NCI-H2196 (cell line): ENCODE data around the gene SMAD1.
"Not testable (repeated sequence)": the region's sequence is repeated elsewhere in the genome, so short reads cannot be mapped to it uniquely, and the experiment has no call there.

Experiments used
- DNase-seq: peaks from one replicate; lab custom pipeline; 2025; ENCODE audit not compliant: unreplicated experiment; lab: John Stamatoyannopoulos, UW

SMAD1 gene

DNA sequence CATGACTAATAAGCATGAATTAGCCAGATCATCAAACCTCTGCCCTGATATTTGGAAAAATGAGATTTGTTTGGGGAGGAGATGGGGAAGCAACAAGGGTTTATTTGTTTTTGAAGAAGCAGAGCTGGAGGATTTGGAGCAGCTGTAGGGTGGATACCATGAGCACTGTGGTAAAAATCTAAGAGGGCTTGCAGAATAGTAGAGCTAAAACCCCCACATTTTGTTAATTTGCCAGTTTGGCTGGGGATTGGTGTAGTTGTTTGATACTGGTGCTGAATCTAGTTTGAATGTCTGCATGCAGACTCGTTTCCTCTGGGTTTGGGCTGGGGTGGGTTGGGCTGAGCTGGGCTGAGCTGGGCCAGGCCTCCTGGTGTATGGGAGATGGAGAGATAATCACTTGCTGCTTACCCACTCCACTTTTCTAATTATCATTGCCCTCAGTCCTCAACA is 43.7 kb downstream of the SMAD1 start:
- no peak for DNase-seq

- DNase-seq: no peak
These were observed 46.1 kb downstream of the SMAD1 start for GRCh38 chr4:145527773-145528172.

GRCh38 chr4:145528601-145529000 is 46.9 kb downstream of the SMAD1 start:
- DNase-seq: no peak

- no peak for DNase-seq
These were observed 48.5 kb downstream of the SMAD1 start for GRCh38 chr4:145530189-145530588.

DNA sequence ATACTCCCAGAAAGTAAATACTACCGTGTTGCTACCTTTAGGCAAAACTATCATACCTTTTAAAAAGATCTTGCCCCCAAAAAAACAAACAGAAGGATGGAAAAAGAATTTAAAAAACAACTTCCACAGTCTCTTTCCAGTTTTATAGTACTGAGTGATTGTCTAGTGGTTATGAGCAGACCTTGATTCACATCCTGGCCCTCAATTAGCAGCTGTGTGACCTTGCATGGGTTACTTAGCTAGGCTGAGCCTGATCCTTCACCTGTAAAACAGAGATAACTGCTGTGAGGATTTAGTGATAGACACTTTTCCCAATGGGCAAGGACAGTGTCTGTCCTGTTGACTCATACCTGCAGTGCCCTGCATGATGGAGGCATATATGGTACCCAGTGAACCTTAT is 49.0 kb downstream of the SMAD1 start:
- no peak for DNase-seq

- no peak for DNase-seq
These were observed 49.6 kb downstream of the SMAD1 start for GRCh38 chr4:145531223-145531622.

DNA sequence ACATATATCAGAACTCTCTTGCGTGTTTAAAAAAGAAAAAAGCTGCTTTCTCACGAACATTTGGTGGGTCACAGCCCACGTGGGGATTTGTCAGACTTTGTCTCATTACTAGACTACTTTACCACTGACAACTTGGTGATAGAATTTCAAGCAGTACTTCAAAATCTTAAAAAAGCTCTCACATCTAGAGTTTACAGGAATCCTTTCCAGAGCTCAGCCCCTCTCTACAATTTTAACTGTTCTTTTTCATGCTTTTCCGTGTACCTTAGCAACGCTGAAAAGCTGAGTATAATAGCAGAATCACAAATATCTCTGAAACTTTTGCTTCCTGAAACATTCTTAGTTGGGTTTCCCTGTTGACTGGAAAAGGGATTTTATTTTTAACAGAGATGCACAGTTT is 50.2 kb downstream of the SMAD1 start:
- DNase-seq: no peak

DNA sequence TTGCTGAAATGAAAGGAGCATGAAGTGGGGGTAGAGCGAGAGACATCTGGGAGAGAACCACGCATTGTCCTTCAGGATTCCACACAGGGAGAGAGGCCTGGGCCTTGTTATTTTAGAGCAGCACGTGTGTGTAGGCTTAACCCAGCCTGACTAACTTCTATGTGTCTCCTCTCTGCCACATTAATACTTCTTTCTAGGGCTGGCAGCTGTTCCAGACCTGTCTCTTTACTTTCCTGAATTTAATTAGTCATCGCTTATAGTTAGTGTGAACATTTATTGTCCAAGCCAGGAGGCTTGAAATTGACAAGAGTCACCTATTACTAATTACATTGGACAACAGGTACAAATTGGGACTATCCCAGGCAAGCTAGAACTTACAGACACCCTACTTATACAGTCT is 51.3 kb downstream of the SMAD1 start:
- DNase-seq: no peak

DNA sequence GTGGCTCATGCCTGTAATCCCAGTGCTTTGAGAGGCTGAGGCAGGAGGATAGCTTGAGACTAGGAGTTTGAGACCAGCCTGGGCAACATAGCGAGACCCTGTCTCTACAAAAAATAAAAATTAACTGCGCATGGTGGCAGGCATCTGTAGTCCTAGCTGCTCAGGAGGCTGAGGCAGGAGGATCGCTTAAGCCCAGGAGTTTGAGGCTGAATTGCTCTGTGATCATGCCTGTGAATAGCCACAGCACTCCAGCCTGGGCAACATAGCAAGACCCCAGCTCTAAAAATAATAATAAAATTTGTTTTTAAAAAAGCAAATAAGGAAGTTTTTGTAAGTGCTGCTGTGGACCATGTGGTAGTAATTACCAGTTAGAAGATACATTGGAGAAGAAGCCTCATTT is 51.8 kb downstream of the SMAD1 start:
- DNase-seq: not testable (repeated sequence)

GRCh38 chr4:145533961-145534360 is 52.3 kb downstream of the SMAD1 start:
- no peak for DNase-seq

GRCh38 chr4:145535202-145535601 is 53.5 kb downstream of the SMAD1 start:
- no peak for DNase-seq

GRCh38 chr4:145536044-145536443 is 54.4 kb downstream of the SMAD1 start:
- DNase-seq: no peak

DNA sequence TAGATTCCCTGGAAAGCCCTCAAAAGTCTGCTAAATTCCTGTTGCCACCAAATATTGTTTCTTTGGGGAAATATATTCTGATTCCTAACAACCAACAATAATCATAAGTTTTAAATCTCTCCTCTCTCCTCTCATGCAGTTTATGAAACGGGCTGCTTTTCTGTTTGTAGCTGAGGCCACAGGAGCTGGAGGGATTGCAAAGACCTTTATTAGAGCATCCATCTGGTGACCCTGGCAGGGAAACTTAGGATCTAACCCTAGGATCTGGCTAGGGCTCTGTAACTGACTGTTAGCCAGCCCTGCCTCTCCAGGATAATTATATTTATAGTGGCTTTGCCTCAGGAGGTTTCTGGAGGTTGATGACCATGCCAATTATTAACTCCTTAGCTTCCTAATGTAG is 56.9 kb downstream of the SMAD1 start:
- DNase-seq: no peak

- no peak for DNase-seq
These were observed 58.0 kb downstream of the SMAD1 start for GRCh38 chr4:145539671-145540070.

DNA sequence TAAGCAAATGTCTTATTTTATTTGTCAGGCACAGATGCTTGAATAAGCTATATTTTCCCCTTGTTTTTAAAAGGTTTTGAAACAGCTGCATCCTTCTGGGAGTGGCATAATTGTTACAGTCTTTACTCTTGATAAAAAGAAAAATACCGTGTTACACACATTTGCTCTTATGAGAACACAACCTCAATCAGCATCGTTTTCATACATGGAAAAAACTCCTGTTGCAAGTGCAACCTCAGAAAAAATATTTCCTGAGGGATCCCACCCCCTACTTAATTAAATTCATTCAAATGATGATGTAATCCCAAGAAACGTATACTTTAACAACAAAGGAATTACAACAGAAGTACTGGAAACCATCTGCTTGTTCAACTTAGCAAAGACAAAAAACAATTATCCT is 58.6 kb downstream of the SMAD1 start:
- no peak for DNase-seq

GRCh38 chr4:145541346-145541745 is 59.7 kb downstream of the SMAD1 start:
- DNase-seq: no peak

DNA sequence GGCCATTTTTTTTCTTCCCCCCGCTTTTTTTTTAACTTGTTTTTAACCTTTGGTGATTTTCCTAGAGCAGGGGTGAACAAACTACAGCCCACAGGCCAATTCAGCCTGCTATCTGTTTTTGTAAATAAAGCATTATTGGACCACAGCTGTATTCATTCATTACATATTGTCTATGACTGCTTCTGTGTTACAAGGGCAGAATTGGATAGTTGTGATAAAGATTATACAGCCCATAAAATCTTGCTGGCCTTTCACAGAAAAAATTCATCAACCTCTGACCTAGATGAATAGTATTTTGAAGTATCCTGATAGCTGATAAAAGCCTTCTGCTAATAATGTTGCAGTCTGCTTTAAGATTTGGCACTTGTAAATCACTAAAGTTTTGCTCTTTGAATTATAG is 63.4 kb downstream of the SMAD1 start:
- no peak for DNase-seq

GRCh38 chr4:145545538-145546174 is 64.0 kb downstream of the SMAD1 start:
- DNase-seq: no peak

- DNase-seq: no peak
These were observed 64.7 kb downstream of the SMAD1 start for GRCh38 chr4:145546175-145546915.

GRCh38 chr4:145551660-145552059 is 70.0 kb downstream of the SMAD1 start:
- no peak for DNase-seq

- DNase-seq: no peak
These were observed 70.6 kb downstream of the SMAD1 start for GRCh38 chr4:145552181-145552822.

DNA sequence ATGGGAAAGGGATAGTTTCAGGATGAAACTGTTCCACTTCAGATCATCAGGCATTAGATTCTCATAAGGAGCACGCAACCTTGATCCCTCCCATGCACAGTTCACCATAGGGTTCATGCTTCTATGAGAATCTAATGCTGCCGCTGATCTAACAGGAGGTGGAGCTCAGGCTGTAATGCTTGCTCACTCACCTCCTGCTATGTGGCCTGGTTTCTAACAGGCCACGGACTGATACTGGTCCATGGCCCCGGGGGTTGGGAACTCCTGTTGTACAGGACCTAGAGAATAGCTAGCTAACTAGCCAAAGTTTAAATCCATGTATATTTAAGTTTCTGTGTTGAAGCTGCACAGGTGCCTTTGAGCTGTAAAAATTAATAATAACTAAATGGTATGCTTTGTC is 71.7 kb downstream of the SMAD1 start:
- DNase-seq: no peak
